ENCODE data around the gene DENND1C.
"Not testable (repeated sequence)": the region's sequence is repeated elsewhere in the genome, so short reads cannot be mapped to it uniquely, and the experiment has no call there.

Gene DENND1C

GRCh38 chr19:6508028-6508771 lies 26.6 kb upstream of the DENND1C start:
- not testable (repeated sequence) for DNase-seq

DNA sequence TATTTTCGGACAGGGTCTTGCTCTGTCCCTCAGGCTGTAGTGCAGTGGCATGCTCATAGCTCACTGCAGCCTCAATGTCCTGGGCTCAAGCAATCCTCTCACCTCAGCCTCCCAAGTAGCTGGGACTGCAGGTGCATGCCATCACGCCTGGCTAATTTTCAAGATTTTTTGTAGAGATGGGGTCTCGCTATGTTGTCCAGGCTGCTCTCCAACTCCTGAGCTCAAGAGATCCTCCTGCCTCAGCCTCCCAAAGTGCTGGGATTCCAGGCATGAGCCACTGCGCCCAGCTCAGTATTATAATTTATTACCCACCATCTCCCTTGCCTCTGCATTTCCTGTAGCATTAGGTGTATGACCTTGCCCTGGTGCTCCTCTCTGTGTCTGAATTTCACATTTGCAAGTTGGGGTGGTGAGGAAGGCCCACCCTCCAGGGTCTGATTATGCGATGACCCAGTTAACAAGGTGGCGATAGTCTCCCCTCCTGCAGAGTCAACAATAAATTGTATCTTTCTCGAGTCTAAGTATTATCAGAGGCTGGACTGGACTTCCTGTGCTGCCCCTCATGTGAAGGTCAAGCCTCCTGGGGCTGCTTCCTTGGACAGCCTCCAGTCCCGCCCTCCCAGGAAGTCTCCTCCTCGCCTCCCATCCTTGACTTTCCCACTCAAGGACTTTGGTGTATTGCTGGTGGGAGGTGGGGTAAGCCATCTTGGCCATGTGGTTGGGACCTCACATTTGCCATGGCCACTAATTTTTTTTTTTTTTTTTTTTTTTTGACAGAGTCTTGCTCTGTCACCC lies 22.0 kb upstream of the DENND1C start:
- DNase-seq, result no peak

DNA sequence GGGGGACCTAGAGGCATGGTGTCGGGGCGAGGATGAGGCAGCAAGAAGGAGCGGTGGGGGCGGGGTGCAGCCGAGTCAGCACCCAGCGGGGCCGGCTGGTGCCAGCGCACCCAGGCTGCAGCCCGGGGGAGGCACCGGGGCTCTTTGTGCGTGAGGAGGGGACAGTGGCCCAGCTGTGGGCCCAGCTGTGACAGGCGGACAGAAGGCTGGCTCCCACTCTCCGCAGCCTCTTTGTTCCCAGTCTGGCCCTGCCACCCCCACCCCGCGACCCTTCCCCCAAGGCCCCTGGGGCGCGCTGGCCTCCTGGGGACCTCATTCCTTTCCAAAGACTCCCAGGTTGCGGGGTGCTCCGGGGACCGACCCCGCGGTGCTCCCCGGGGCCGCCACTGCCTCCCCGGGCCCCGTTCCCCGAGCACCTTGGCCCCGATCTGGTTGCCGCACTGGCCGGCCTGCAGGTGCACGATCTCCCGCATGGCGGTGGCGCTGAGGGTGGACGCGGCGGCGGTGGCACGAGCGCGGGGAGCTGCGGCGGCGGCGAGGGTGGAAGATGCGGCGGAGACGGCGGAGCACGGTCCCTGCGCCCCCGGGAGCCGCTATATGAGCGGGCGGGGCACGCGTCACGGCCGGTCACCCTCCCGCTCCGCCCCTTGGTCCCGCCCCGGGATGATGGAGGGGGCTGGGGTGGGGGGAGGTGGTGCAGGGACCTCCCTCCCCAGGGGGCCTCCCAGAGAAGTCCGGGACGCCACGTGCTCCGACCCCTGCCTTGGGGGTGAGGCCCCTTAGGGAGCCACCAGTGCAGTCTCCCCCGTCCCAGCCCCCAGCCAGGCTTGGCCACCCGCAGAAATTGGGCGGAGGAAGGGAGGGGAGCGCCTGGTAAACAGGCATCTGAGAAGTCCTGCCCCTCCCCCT lies 20.4 kb upstream of the DENND1C start, which contains the start of gene TUBB4A:
Gene TUBB4A, minus strand, starts transcription at position 570 of the 909 bp plus-strand sequence. Its CDS starts 97 bp downstream, at position 473.
- peak in 1 of 2 experiments; percentile 34 for DNase-seq

GRCh38 chr19:6500837-6501739 lies 19.5 kb upstream of the DENND1C start:
- no peak for DNase-seq

DNA sequence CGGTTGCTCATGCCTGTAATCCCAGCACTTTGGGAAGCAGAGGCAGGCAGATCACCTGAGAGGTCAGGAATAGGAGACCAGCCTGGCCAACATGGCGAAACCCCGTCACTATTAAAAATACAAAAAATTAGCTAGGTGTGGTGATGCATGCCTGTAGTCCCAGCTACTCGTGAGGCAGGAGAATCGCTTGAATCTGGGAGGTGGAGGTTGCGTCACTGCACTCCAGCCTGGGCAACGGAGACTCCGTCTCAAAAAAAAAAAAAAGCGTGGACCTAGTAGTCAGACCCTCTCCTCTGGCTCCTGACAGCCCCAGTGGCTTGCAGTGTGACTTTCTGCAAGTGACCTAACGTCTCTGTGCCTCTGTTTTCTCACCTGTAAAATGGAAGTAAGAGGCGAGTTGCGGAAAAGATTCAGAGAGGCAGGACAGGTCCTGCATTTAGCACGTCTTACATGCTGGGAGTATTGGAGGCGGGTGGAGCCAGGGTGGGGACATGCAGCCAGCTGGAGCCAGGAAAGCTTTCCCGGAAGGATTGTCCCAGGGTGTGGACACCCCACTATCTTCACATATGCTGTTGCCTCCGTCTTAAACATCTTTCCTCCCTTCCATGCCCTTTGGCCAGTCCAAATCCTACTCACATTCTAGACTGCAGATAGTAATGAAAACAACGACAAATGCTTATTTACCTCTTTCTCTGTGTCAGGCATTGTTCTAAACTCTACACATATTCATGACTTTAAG lies 17.6 kb upstream of the DENND1C start:
- no peak for DNase-seq

GRCh38 chr19:6498294-6499036 lies 16.9 kb upstream of the DENND1C start:
- DNase-seq, result no peak

GRCh38 chr19:6495947-6496346 lies 14.4 kb upstream of the DENND1C start:
- DNase-seq, result no peak

DNA sequence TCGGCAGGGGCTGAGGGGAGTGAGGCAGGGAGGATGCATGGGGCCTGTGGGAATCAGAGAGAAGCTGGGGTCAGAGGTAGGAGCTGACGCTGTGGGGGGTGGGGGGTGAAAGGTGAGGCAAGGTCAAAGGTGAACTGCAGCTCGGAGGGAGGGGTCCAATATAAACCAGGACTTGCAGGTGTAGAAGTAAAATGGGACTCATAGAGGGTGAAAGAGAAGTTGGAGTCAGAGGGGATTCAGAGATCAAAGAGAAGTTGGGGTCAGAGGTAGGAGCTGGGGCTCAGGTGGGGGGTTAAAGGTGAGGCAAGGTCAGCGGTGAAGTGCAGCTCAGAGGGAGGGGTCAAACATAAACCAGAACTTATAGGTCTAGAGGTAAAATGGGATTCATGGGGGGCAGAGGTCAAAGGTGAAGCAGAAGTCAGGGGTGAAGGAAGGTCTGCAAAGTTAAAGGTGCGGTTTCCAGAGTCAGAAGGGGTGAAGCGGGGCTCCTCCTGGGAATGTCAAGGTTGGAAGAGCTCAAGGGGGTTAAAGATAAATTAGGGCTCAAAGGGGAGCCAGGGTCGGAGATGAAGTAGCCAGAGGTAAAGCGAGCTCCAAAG lies 12.9 kb upstream of the DENND1C start:
- no peak for DNase-seq

DNA sequence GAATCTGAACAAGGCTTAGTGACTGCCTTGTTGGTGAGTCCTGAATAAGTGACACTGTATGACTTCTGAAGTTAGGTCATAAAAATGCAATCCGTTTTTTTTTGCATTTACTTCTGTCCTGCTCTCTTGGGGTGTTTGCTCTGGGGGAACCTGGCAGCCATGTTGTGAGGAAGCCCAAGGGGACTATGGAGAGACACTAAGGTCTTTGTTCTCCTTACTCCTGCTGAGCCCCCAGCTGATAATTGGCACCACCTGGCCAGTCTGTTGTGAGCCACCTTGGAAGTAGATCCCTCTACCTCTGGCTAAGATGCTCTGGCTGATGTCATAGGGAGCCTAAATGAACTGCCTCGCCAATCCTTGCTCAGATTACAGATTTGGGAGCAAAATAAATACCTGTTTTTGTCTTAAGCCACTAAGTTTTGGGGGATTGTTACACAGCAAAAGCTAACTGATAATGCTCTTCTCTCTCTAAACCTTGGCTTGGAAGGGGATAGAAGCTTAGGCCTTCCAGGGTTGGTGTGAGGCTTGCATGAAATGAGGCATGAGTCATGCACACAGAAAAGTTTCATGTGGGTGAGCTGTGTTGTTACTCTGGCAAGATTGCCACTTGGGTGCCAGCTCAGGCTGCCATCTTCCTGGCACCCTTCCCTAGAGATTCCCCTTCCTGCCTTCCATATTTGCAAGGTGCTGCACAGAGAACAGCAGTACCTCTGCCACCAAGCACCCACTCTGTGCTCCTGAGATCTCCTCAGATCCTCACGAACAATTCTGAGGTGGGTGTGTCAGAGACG lies 10.4 kb upstream of the DENND1C start:
- no peak for DNase-seq

- no peak for DNase-seq
Observed at GRCh38 chr19:6490134-6490533, 8.5 kb upstream of the DENND1C start.

- no peak for DNase-seq
Observed at GRCh38 chr19:6489278-6490061, 7.9 kb upstream of the DENND1C start.

DNA sequence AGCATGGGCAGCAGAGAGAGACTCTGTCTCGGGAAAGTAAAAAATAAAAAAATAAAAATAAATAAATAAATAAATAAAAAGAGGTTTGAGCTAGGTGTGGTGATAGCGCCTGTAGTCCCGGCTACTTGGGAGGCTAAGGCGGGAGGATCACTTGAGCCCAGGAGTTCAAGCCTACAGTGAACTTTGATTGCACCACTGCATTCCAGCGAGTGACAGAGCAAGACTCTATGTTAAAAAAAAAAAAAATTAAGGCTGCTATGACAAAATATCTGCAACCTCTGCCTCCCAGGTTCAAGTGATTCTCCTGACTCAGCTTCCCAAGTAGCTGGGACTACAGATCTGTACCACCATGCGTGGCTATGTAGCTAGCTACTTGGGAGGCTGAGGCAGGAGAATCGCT lies 3.2 kb upstream of the DENND1C start:
- DNase-seq, result no peak

GRCh38 chr19:6484230-6484629 lies 2.6 kb upstream of the DENND1C start:
- no peak for DNase-seq

DNA sequence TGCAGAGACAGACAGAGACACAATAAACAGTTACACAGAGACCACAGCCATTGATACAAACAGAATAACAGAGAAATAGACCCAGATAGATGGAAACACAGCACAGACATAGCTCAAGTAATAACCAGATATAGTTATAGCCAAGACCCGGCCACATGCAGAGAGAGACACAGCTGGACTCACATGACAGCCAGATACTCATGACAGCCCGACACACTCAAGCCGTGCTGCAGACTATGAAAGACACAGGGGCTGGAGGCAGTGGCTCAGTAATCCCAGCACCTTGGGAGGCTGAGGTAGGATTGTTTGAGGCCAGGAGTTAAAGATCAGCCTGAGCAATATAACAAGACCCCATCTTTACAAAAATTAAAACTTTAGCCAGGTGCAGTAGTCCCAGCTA lies 1.6 kb upstream of the DENND1C start:
- DNase-seq, result no peak

DNA sequence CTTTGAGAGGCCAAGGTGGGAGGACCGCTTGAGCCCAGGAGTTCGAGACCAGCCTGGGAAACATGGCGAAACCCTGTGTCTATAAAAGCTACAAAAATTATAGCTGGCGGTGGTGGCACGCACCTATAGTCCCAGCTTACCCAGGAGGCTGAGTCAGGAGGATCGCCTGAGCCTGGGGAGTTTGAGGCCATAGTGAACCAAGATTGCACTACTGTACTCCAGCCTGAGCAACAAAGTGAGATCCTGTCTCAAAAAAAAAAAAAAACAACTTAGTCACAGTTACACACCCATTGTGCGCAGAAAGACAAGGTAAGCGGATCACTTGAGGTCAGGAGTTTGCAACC lies 728 bp upstream of the DENND1C start:
- no peak for DNase-seq

DNA sequence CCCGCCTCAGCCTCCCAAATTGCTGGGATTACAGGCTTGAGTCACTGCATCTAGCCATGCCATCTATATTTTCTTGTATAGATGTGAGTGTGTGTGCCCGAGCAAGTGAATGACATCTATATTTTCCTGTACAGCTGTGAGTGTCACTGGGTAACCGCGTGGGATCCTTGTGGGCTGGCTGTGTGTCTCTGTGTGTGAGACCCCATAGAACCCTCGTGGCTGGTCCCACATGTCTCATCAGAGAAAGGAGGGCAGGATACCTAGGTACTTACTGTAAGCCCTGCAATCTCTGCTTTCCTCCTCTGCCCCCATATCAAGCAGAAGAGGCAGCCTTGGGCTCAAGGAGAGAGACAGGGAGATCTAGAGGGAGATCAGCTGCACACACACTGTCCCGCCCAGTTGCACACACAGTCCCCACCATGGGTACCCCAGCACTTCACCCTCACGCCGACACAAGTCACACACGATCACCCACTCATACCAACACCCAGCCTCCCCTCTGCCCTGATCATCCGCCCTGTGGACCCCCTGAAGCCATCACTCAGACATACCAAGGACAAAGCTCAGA lies 655 bp downstream of the DENND1C start:
- DNase-seq, result peak in 1 of 2 experiments; percentile 25

DNA sequence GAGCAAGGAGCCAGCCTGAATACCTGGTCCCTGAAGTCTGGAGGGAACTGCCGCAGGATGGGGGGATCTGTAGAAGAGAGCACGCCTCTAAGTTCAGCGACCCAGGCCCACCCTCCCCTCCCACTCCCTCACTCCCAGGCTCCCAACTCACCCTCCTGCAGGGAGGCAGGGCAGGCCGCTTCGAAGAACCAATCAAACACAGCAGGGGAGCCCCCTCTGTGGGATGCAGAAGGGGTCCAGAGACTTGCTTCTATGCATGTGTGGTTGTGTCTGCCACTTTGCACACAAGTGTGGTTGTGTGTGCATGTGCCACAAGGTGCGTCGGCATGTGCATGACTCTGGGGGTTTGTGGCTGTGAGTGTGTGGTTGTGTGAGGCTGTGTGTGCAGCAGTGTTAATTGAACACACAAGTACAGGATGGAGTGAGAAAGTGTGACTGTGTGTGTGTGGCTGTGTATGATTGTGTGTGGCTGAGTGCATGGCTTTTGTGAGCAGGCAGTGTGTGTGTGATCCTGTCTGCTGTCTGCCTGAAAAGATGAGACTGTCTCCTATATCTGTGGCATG lies 1.7 kb downstream of the DENND1C start:
- DNase-seq, result no peak

- no peak for DNase-seq
Observed at GRCh38 chr19:6478815-6479214, 2.8 kb downstream of the DENND1C start.

All from activated CD4-positive, alpha-beta T cell treated with anti-CD3 and anti-CD28 coated beads, Interleukin-2, amount 50 U/mL, for 4 hours (primary cell).